ENCODE results near the gene PPP1R9B. TPM values are rescaled to one million over a fixed set of nuclear protein-coding genes. Genes with fewer than 3 reads are reported as not detected.

The PPP1R9B gene
- total and polyA plus RNA-seq, 2 donors (not counting 1 experiment from before 2014, with no cell fraction given): 80.7 to 220 TPM

- POLR2A ChIA-PET: no interaction called here
- Mint-ChIP-seq H3K27ac (no peak overlapping the region), H3K9me3 (ENCODE audit: insufficient read depth) (no peaks in the 10 kb centered on the region), H3K4me1 (peaks cover 24% of the 10 kb centered on the region), H3K27me3 (no peaks in the 10 kb centered on the region), H3K4me3 (no peak overlapping the region)
- Histone ChIP-seq H3K9me3 (ENCODE audit: control extremely low read depth in 1 of 3, control insufficient read depth in 2 of 3, insufficient read depth in 1 of 3, low read length in 2 of 3) (no peaks in the 10 kb centered on the region), H3K4me1 (ENCODE audit: control insufficient read depth in 2 of 2, insufficient read depth in 2 of 2, low read length in 2 of 2) (peaks cover 8 to 20% of the 10 kb centered on the region in 2 donors), H3K27me3 (replicated peaks in 1 of 4; ENCODE audit: control extremely low read depth in 1 of 4, control insufficient read depth in 3 of 4, insufficient read depth in 4 of 4, low read length in 3 of 4) (no peaks in the 10 kb centered on the region), H3K4me3 (ENCODE audit: control extremely low read depth in 1 of 5, extremely low read depth in 1 of 5, insufficient read depth in 1 of 5, low read depth in 2 of 5, low read length in 4 of 5) (no peak overlapping the region), H3K4me2 (replicated peaks; ENCODE audit: low read depth, low read length, poor library complexity, severe bottlenecking) (no peak overlapping the region), H4K20me1 (ENCODE audit: control insufficient read depth, insufficient read depth, low read length, poor library complexity, severe bottlenecking) (peaks cover 25% of the 10 kb centered on the region), H3K36me3 (replicated peaks in 1 of 2; ENCODE audit: control extremely low read depth in 1 of 2, control insufficient read depth in 1 of 2, extremely low read depth in 1 of 2, insufficient read depth in 2 of 2, low read length in 1 of 2) (peaks cover 0 to 44% of the 10 kb centered on the region in 2 experiments), H3K27ac (ENCODE audit: low read length in 2 of 2) (no peak overlapping the region), H3K9ac (ENCODE audit: low read length) (no peak overlapping the region), H2AFZ (ENCODE audit: insufficient read depth, low read depth, low read length, poor library complexity, severe bottlenecking) (no peak overlapping the region), H3K79me2 (ENCODE audit: control insufficient read depth, insufficient read depth, low read length) (peaks cover 13% of the 10 kb centered on the region)
- 96% methylated on average over 2 of the region's 4 CpGs for WGBS (ENCODE audit: insufficient coverage)
- ATAC-seq (ENCODE audit: low read depth) (no peak), DNase-seq (no peak)
- no peak for TF ChIP-seq EZH2 (IDR thresholded peaks at IDR 0.05; ENCODE audit: borderline replicate concordance, insufficient read depth, low read depth, low read length, poor library complexity, severe bottlenecking)
- no peak for TF ChIP-seq CTCF (IDR thresholded peaks at IDR 0.05)
- CTCF ChIA-PET: interaction anchor here (1.2 to 2.9 kb wide), 3 partner anchors 11 to 63 kb away, joined by 3 to 11 read pairs (median 8); no protein-coding TSS in a partner anchor
- intact Hi-C loops (cut with micrococcal nuclease): loop anchor here (10.0 kb wide), 1 partner anchor 276 kb away; the partner anchor contains the start of genes EME1 and MRPL27
Observed at GRCh38 chr17:50098583-50098982, 51.9 kb downstream of the PPP1R9B start.

GRCh38 chr17:50097926-50098325 lies 52.6 kb downstream of the PPP1R9B start:
- intact Hi-C loops (cut with micrococcal nuclease): loop anchor here (10.0 kb wide), 1 partner anchor 277 kb away; the partner anchor contains the start of genes EME1 and MRPL27
- Histone ChIP-seq H3K79me2 (ENCODE audit: control insufficient read depth, insufficient read depth, low read length) (peaks cover 13% of the 10 kb centered on the region), H4K20me1 (ENCODE audit: control insufficient read depth, insufficient read depth, low read length, poor library complexity, severe bottlenecking) (peaks cover 22% of the 10 kb centered on the region), H3K4me2 (replicated peaks; ENCODE audit: low read depth, low read length, poor library complexity, severe bottlenecking) (no peak overlapping the region), H3K27me3 (replicated peaks in 1 of 4; ENCODE audit: control extremely low read depth in 1 of 4, control insufficient read depth in 3 of 4, insufficient read depth in 4 of 4, low read length in 3 of 4) (no peaks in the 10 kb centered on the region), H3K9me3 (ENCODE audit: control extremely low read depth in 1 of 3, control insufficient read depth in 2 of 3, insufficient read depth in 1 of 3, low read length in 2 of 3) (no peaks in the 10 kb centered on the region), H3K4me1 (ENCODE audit: control insufficient read depth in 2 of 2, insufficient read depth in 2 of 2, low read length in 2 of 2) (peaks cover 8 to 20% of the 10 kb centered on the region in 2 donors), H3K4me3 (ENCODE audit: control extremely low read depth in 1 of 5, extremely low read depth in 1 of 5, insufficient read depth in 1 of 5, low read depth in 2 of 5, low read length in 4 of 5) (no peak overlapping the region), H3K9ac (ENCODE audit: low read length) (no peak overlapping the region), H3K27ac (ENCODE audit: low read length in 2 of 2) (no peak overlapping the region), H2AFZ (ENCODE audit: insufficient read depth, low read depth, low read length, poor library complexity, severe bottlenecking) (no peak overlapping the region), H3K36me3 (replicated peaks in 1 of 2; ENCODE audit: control extremely low read depth in 1 of 2, control insufficient read depth in 1 of 2, extremely low read depth in 1 of 2, insufficient read depth in 2 of 2, low read length in 1 of 2) (peaks cover 0 to 42% of the 10 kb centered on the region in 2 experiments)
- DNase-seq: no peak
- Mint-ChIP-seq H3K27ac (no peak overlapping the region), H3K9me3 (ENCODE audit: insufficient read depth) (no peaks in the 10 kb centered on the region), H3K27me3 (no peaks in the 10 kb centered on the region), H3K4me1 (peaks cover 27% of the 10 kb centered on the region), H3K4me3 (no peak overlapping the region)
- ChIA-PET POLR2A (no interaction called here), CTCF (interaction anchor here (1.0 to 2.9 kb wide), 8 partner anchors 10 to 200 kb away, joined by 3 to 11 read pairs (median 4); no protein-coding TSS in a partner anchor)
- WGBS (ENCODE audit: insufficient coverage): 97% methylated on average over 4 of the region's 4 CpGs
- TF ChIP-seq EZH2 (IDR thresholded peaks at IDR 0.05; ENCODE audit: borderline replicate concordance, insufficient read depth, low read depth, low read length, poor library complexity, severe bottlenecking): no peak
- TF ChIP-seq CTCF (IDR thresholded peaks at IDR 0.05): no peak
- ATAC-seq (ENCODE audit: low read depth): no peak
